Mesothelial cell of epicardium (in vitro differentiated cells): ENCODE data around the gene POGZ. TPM values are rescaled to one million over a fixed set of nuclear protein-coding genes. Genes with fewer than 3 reads are reported as not detected.
A peak's percentile ranks its signal among the peaks of the same experiment; 100 is the strongest.

Experiments used
- DNase-seq, 2 experiments: peaks; one replicate each; pipeline ENCODE4 v3.0.0; 2021; ENCODE audit warnings: low spot score in 2 of 2; ENCODE audit not compliant: unreplicated experiment in 2 of 2
- H3K27ac Mint-ChIP-seq: 2 replicates; pipeline ENCODE4 v1.8.0; 2021; ENCODE audit warnings: mixed read lengths
- H3K27me3 Mint-ChIP-seq: 2 replicates; pipeline ENCODE4 v1.8.0; 2021; ENCODE audit warnings: low read depth, mixed read lengths
- H3K36me3 Mint-ChIP-seq: 2 replicates; pipeline ENCODE4 v1.8.0; 2021; ENCODE audit warnings: mixed read lengths
- H3K4me1 Mint-ChIP-seq: 2 replicates; pipeline ENCODE4 v1.8.0; 2021; ENCODE audit warnings: mixed read lengths
- H3K4me3 Mint-ChIP-seq: 2 replicates; pipeline ENCODE4 v1.8.0; 2021; ENCODE audit warnings: mild to moderate bottlenecking, moderate library complexity, mixed read lengths
- H3K9me3 Mint-ChIP-seq: 2 replicates; pipeline ENCODE4 v1.8.0; 2021; ENCODE audit warnings: mixed read lengths
- total RNA-seq: library from RNA; stranded (reverse); gene quantifications from 3 replicates; pipeline ENCODE4 v1.2.1, GENCODE V29; 2021
- TF ChIP-seq, protein P1 (sequence below): fragments of 200-600 bp; sonication (generic); IDR thresholded peaks from one replicate; pipeline ENCODE4 v1.5.0; 2021; ENCODE audit warnings: antibody characterized with exemption; ENCODE audit not compliant: unreplicated experiment

Gene POGZ
- total RNA-seq, 1 donor from 2014 or later, result 182 TPM

DNA sequence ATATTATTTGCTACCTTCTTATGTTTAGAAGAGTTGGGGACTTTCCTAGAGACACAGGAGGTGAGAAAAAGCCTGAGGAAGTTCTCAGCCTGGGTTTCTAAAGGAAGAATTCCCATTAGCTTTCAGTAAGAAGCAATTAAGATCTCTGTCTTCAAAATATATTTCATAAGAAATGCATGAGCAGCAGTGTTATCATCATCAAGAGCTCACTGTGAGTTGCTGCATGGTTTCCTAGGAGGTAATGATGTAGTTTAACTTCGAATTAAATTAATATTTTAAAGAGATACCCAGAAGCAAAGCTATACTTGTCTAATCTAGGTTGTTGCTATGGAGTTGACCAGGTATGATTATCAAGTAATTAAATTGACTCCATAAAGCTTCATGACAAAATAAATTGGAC is 5.7 kb upstream of the POGZ start:
- TF ChIP-seq, protein P1, sequence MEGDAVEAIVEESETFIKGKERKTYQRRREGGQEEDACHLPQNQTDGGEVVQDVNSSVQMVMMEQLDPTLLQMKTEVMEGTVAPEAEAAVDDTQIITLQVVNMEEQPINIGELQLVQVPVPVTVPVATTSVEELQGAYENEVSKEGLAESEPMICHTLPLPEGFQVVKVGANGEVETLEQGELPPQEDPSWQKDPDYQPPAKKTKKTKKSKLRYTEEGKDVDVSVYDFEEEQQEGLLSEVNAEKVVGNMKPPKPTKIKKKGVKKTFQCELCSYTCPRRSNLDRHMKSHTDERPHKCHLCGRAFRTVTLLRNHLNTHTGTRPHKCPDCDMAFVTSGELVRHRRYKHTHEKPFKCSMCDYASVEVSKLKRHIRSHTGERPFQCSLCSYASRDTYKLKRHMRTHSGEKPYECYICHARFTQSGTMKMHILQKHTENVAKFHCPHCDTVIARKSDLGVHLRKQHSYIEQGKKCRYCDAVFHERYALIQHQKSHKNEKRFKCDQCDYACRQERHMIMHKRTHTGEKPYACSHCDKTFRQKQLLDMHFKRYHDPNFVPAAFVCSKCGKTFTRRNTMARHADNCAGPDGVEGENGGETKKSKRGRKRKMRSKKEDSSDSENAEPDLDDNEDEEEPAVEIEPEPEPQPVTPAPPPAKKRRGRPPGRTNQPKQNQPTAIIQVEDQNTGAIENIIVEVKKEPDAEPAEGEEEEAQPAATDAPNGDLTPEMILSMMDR, result no peak
- peaks cover 3% of the 10 kb centered on the region for H3K4me1 Mint-ChIP-seq
- peaks cover 17% of the 10 kb centered on the region for H3K27me3 Mint-ChIP-seq
- no peak overlapping the region for H3K4me3 Mint-ChIP-seq
- DNase-seq, result no peak
- no peaks in the 10 kb centered on the region for H3K36me3 Mint-ChIP-seq
- no peak overlapping the region for H3K27ac Mint-ChIP-seq
- no peaks in the 10 kb centered on the region for H3K9me3 Mint-ChIP-seq

DNA sequence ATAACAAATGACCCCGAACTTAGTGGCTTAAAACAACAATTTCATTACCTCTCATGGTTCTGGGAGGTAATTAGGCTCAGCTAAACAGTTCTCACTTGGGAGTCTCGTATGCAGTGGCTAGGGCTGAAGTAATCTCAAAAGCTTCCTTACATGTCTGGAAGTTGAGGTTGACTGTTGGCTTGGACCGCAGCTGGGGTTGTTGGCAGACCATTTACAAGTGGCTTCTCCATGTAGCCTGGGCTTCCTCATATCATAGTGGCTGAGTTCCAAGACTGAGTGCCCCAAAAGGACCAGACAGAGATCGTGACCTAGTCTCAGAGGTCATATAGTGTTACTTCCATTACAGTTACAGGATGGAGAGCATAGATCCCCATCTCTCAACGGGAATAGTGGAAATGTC is 2.4 kb upstream of the POGZ start:
- TF ChIP-seq, protein P1, result no peak
- no peak for DNase-seq
- peaks cover 17% of the 10 kb centered on the region for H3K27me3 Mint-ChIP-seq
- H3K9me3 Mint-ChIP-seq, result no peaks in the 10 kb centered on the region
- no peak overlapping the region for H3K27ac Mint-ChIP-seq
- no peaks in the 10 kb centered on the region for H3K36me3 Mint-ChIP-seq
- peaks cover 17% of the 10 kb centered on the region for H3K4me1 Mint-ChIP-seq
- H3K4me3 Mint-ChIP-seq, result no peak overlapping the region

DNA sequence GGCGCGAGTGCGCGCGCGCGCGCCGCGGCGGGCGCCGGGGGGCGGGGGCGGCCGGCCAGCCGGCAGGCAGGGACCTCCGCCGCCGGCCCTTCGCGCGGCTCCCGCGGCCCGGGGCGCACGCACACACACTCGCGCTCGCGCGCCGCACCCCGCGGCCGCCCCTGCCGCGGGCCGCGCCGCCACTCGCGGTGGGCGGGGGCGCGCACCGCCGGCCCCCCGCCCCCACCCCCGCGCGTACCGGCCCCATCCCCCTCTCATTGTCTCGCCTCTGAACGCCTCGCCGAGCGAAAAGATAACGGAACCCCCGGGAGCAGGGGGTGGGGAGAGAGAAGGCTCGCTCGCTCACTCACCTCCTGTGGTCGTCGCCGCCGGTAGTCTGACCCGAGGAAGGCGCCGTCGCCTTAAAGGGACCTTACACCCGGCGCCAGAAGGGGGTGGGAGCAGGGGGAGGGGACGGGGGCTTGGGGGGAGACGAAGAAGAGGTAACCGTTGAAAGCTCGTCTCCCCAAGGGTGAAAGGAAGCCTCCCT is 428 bp downstream of the POGZ start:
- Mint-ChIP-seq H3K27me3 (peaks cover 14% of the 10 kb centered on the region), H3K27ac (peak overlapping the region; percentile 89), H3K9me3 (no peaks in the 10 kb centered on the region), H3K4me1 (peaks cover 28% of the 10 kb centered on the region), H3K4me3 (peak overlapping the region; percentile 78), H3K36me3 (no peaks in the 10 kb centered on the region)
- TF ChIP-seq, protein P1, result no peak
- DNase-seq, result peak; percentile 36 to 61

DNA sequence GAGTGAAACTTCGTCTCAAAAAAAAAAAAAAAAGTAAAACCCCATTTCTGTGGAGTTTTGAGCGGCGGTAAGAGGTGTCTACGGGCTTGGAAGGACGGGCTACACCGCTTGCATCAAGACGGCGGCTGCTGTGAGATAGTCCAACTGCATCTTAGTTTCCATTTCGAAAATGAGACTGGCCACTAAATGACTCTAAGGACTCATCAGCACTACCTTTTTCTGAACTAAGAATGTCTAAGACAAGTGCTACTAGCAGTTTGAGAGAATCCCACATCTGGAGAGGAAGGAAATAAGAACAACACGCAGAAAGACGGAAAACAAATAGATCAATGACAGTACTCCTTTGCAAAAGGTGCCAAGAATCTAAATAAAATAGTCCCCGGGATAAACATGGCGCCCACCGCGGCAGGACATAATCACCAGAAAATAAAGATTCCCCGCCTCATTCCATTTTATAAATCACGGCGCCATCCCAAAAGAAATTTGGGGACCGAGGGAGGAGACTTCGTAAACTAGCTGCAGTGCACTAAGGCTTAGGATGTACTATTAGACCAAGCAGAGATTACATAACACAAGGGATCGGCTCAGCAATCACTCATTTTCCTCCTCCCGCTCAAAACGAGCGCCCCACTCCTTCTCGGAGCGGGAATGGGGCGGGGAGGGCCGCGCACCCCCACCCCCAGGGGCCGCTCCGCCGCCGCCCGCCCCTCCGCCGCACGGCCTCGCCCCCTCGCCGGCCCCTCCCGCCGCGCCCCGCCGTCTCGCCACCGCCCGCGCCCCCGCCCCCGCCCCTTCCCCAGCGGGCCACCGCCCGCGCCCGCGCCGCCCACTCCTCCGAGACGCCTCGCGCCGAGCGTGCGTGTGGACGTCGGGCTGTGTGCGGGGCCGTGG is 1.1 kb downstream of the POGZ start:
- Mint-ChIP-seq H3K4me1 (peaks cover 32% of the 10 kb centered on the region), H3K36me3 (no peaks in the 10 kb centered on the region), H3K9me3 (no peaks in the 10 kb centered on the region), H3K4me3 (peak overlapping the region; percentile 75), H3K27me3 (peaks cover 10% of the 10 kb centered on the region), H3K27ac (peak overlapping the region; percentile 87)
- TF ChIP-seq, protein P1, result no peak
- DNase-seq, result peak; percentile 66 to 69

DNA sequence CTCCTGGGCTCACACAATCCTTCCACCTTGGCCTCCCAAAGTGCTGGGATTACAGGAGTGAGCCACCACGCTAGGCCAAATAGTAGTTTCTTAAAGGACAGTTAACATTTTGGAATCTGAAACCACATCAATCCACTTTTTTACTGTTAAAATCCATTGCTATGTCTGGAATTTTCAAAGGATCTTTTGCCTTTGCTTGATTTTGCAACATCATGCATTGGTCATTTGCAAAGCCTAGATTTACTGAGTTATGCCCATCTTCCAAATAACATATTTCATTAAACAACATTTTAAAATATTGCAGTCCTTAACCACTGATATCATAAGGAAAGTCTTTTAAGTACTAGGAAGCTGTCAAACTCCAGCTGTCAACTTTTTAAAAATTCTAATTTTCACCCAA is 3.3 kb downstream of the POGZ start:
- no peaks in the 10 kb centered on the region for H3K9me3 Mint-ChIP-seq
- H3K4me3 Mint-ChIP-seq, result no peak overlapping the region
- DNase-seq, result no peak
- H3K36me3 Mint-ChIP-seq, result no peaks in the 10 kb centered on the region
- H3K27ac Mint-ChIP-seq, result peak overlapping the region; percentile 30
- H3K4me1 Mint-ChIP-seq, result peaks cover 32% of the 10 kb centered on the region
- TF ChIP-seq, protein P1, result no peak
- H3K27me3 Mint-ChIP-seq, result no peaks in the 10 kb centered on the region
